Cortex of kidney (tissue), 1 donor: ENCODE results near the gene CDH4.

Experiments used
- DNase-seq: peaks from one replicate; lab custom pipeline; 2025; lab: John Stamatoyannopoulos, UW

Gene CDH4

DNA sequence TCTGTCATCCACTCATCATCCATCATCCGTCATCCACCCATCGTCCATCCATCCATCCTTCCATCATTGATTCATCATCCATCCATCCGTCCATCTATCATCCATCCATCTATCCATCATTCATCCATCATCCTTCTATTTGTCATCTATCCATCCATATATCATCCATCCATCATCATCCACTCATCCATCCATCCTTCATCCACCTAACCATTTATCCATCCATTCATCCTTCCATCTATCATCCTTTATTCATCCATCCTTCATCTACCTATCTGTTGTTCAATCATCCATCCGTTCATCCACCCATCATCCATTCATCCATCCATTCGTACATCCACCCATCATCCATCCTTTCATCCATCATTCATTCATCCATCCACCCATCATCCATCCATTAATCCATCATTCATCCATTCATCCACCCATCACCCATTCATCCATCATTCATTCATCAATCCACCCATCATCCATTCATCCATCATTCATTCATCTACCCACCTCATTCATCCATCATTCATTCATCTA is 266.4 kb downstream of the CDH4 start:
- DNase-seq, result no peak

DNA sequence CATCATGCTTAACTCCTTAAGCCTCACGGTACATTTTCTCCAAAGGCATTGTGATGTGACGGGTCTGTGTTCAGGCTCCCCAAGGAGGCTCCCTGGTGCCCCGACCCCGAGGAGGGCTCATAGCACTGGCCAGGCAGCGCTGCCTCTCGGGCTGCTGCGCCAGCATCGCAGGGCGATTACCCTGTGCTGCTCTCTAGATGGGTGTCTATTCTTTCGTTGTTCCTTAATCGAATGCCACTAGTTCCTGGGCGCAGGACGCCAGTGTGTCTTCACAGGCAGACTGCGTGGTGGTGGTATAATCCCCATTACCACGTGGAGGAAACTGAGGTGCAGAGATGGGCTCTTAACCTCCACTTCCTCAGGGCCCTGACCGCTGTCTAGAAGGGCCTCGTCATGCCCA is 267.4 kb downstream of the CDH4 start:
- DNase-seq, result no peak

DNA sequence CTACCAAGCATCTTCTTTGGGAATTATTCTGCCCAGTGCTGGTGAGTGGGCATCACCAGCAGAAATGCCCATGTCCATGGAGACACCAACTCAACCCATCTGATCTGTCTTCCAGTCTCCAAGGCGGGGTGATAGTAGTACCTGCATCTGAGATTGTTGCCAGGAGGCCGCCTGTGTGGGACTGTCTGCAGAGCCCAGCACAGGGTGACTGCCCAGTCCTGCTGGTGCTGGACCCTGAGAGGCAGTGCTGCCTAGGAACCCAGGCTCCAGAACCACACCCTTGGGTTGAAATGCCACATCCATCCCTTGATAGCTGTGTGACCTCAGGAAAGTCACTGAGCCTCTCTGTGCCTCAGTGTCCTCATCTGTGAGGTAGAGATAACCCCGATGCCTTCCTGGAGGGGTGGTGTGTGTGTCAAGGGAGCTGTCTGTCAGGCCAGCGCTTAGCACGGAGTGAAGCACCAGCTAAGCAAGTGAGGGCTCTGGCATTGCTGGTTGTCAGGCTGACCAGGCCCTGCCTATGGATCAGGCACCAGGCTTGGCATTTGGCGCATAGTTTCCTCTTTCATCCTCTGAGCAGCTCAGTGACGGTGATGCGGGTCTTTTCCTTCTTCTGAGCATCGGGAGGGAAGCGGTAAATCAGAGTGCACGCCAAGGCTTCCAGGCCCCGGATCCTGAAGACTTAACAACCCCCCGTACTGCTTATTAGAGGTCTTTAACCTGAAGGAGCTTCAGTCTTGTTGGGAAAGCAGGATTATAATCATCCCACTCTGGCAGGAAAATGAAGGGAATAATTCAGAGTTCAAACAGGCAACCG is 268.2 kb downstream of the CDH4 start:
- no peak for DNase-seq

DNA sequence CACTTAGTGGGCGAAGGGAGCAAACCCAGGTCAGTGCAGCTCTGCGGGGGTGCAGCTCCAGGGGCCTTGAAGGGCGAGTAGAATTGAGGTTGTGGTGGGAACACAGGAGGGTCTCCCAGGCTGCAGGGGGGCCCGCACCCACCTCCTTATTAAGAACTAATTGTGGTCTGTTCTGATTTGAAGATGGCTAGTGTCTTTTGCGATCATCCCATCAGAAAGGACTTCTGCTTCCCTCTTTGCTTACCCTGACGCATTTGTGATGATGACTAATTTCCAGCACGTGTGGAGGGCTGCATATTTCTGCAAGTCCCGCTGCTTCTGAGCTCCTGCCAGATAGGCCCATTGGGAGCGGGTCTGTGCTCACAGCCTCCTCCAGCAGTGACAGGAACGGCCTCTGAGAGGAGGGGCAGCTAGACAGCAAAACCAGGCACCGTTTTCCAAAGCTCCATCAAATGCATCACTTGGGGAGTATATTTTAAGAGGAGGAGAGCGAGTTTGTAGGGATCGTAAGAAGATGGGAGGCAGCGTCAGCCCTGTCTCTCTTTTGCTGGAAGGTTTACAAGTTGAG is 268.9 kb downstream of the CDH4 start:
- no peak for DNase-seq

DNA sequence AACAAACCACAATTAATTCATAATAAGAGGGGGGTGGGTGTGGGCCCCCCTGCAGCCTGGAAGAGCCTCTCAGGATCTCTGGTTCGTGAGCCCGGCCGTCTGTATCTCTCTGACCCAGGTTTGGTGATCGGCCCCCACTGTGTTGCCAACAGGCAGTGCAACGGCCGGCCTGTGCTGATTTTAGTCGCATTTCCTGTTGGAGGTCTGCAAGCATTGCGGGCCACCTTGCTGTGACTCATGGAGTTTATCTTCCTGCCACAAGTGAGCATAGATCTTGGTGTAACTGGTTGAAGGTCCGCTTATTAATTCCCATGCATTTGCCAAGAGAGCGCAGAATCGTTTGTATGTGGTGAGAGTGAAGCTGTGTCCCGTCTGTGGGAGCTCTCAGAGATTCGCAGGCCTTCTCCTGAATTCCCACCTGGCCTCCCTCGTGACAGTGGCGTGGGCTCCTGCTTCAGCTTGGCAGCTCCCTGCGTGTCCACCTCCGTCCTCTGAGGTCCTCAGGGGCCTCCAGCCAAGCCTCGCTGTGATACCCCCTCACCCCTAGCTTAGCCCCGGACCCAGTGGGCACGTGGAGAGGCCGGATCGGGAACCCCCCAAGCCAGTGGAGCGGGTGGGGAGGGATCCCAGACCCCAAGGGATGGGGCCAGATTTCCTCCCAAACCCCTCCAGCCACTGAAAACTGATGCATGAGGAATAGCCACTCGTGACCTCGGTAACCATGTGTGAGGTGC is 269.8 kb downstream of the CDH4 start:
- DNase-seq, result no peak

DNA sequence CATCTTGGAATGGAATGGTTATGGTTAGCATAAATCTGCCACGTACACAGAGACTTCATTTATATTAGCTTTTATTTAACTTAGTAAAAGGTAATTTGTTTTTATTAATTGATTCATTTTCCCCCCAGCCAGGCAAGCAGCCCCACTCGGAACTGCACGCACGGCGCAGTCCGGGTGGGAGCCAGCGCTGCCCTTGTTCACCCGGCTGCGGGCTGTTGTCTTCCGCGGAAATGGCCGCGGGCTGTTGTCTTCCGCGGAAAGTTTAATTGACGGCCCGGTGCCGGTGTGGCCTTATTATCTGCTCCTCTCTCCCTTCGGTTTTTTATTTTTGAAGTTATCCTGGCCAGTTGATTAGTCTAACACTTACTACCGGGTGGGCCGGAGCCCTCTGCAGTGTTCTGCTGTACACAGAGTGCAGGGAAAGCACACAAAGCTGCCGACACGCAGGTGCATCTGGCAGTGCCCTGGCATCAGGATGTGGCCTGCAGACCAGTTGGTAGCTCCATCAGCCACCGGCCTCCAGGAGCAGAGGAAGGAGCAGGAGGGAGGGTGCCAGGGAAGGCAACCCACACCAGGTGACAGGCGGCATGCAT is 270.5 kb downstream of the CDH4 start:
- DNase-seq, result no peak

DNA sequence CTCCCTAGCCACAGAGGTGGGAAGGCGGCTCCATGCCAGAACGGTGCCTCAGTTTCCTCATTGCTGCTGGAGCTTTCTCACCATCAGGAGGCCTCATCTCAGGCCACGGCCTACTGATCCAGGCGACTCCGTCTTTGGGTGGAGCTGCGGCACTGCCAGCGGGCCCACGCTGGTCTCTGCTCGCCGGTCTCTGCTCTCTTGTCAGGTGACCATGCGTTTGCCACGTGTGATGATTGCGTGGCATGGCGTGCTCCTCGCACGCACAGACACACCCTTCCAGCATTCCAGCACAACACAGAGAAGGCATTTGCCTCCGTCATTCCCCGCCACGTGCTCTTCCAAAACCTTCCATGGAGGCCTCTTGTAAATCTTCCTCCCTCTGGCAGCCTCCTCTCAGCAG is 271.1 kb downstream of the CDH4 start:
- no peak for DNase-seq

DNA sequence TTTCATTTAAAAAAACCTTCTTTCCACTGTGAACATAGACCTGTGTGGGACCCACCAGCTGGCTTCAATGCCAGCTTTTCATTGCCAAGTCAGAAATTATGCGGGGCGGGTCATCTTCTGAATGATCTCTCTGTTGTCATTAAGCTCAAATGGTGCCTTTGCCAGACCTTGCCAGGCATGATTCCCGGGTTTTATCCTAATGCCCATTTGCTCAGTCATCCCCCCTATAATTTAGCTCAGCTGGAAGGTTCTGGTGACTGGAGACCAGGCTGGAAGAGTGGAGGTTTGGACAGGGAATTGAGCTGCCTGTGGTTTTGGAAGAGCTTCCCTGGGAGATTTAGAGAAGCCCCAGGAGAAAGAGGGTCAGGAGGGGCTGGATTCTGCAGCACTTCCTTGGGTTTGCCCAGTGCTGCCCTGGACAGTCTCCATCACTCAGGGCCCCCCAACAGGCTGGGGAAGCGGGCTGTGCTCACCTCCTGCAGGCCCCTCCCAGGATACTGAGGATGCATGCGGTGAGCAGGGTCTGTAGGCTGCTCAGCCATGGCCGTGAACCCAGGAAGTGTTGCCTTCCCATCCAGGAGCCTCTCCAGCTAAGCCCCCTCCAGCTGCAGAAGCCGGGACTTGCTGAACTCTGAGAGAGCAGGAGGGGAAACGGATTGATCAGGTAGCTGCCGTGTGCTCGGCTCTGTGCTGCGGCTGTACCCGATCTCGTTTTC is 273.0 kb downstream of the CDH4 start:
- DNase-seq, result no peak

DNA sequence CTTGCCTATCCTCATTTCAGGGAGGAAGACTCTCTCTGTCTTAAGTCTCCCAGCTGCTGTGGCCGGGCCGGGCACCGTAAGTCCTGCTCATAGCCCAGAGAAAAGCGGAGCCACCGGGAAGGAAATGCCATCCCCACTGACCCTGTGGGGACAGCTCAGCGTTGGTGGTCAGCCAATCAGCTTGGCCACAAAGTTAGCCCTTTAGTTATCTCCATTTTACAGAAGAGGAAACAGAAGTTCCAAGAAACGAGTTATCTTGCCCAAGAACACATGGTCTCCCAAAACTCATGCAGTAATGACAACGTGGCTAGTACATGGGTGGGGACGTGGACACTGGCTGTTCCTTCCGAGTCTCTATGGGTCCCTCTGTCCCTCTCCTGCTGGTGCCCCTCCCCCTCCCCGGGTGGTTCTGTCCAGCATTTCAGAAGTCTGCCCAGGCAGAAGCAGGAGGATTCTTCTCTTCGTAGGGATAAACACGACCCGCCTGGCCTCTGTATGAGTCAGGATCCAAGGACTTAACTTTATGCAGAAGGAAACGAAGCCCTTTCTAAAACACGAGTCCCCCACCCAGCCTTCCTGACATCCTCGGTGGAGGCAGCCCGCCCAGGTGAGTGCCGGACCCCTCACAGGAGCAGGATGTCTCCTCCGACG is 273.8 kb downstream of the CDH4 start:
- DNase-seq, result no peak

DNA sequence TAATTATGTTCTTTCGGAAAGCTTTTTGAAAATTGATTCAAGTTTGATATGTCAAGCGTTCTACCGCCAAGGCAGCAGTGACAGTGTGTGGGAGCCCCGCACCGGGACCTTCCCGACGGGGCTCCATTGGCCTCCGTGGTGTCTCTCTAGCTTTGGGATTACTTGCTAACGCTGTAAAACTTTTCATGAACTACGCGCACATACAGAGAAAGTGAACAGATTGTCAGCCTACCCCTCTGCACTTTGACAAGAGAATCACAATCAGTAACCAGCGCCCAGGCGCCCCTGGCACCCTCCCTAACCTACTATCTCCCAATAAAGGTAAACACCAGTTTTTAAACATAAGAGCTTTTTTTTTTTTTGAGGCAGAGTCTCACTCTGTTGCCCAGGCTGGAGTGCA is 274.8 kb downstream of the CDH4 start:
- DNase-seq, result no peak

DNA sequence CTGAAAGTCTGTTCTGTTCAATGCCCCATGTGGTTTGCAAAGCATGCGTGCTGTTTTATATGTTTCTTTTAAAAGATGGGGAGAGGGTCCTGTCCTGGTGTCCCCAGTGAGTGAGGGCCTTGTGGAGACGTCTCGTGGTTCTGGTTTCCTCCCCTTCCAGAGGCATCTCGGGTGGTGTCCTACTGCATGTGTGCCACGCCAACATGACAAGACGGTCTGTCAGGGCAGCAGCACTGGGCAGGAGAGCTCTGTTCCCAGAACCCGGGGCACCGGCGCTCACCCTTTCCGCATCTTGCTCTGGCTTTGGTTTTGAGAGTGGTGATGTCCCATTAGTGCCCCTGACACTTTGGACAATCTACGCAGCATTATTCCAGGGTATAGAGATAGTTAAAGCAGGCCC is 275.6 kb downstream of the CDH4 start:
- no peak for DNase-seq

DNA sequence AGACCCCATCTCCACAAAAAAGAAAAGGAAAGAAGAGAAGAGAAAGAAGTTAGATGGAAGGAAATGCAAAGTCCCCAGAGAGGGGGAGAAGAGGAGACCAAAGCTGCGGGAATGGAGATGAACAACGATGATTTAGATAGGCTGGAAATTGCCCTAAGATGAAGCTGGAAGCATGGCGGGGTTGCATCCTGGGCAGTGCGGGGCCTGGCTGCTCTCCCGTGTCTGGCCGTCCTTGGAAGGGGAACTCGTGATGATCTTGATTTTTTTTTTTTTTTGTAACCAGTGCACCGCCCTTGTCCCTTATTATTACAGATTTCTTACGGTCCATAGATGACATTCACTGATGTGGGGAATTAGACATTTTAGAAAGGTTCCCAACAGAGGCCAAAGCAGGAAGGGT is 276.5 kb downstream of the CDH4 start:
- no peak for DNase-seq

DNA sequence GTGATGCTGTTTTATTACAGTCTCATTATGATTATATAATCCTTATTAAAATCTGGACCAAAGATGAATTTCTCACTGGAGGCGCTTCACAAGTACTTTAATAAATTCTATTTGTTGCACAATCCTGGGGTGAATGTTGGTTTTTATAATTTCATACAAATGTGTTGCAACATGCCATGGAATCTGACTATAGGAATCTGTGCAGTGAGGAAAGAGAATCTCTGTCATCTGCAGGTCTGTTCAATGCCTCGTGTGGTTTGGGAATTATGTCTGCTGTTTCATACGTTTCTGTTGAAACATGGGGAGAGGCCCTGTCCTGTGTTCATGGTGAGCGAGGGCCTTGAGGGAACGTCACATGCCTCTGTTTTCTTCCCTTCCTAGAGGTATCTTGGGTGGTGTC is 277.3 kb downstream of the CDH4 start:
- no peak for DNase-seq

DNA sequence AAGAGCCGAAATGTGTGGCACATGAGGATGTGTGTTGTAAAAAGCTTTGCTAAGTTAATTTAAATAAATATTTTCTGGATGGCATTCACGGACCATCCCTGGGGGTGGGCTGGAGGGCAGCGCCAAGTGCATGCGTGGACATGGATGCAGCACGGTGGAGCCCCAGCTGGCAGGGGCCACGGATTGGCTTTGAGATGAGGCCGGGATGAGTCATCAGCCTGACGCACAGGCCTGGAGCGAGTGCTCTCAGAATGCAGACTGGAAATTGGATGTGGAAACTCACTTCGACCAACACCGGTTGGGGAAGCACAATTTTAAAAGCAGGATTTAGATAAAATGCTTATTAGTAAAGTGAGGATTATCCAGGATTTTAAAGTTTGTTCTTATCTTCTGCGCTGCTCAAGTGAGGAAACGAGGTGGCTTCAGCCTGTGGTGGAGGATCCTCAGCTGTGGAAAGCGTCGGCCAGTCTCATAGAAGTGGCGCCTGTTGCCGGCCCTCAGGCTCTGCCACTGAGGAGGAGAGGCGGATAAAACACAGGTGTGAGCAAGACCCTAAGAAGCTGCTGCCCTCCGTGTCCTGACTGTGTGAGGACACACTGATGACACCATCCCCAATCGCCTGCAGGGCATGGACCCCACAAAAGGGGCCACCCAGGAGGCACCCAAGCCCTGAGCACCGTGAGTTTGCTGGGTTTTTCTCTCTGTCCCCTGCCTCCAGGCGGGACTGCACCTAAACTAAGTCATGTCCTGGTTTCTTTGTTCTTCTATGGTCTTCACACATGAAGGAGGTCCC is 279.7 kb downstream of the CDH4 start:
- DNase-seq, result no peak

DNA sequence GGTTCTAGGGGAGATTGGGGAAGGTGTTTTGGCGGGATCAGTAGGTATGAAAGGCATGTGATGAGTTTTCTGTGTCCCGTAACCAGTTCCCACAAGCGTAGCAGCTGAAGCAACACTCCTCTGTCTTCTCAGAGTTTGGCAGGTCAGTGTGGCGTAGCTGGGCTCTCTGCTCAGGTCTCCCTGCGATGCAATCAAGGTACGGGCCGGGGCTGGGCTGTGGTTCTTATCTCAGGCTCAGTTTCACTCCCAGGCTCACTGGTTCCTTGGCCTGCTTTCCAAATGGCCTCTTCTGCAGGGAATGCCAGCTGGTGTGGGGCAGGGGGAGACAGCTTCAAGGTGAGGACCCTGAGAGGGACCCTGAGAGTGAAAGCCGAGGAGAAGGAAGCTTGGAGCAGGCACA is 280.7 kb downstream of the CDH4 start:
- DNase-seq, result no peak

DNA sequence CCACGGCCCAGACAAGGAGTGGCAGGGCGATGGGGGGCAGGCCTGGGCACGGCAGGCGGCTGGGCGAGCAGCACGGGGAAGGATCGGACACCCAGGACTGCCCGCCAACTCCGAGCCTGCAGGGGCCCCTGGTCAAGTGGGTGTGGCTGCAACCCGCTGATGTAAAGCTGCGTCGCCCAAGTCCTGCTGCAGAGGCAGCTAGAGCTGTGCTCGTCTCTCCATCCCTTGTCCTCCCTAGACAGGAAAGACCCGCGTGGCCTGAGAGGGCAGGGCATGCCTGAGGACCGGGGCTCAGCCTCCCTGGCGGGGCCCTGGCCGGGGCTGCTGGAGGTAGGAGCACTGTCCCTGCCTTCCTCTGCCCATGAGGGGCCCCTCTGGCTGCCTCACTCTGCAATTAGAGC is 281.2 kb downstream of the CDH4 start:
- no peak for DNase-seq

DNA sequence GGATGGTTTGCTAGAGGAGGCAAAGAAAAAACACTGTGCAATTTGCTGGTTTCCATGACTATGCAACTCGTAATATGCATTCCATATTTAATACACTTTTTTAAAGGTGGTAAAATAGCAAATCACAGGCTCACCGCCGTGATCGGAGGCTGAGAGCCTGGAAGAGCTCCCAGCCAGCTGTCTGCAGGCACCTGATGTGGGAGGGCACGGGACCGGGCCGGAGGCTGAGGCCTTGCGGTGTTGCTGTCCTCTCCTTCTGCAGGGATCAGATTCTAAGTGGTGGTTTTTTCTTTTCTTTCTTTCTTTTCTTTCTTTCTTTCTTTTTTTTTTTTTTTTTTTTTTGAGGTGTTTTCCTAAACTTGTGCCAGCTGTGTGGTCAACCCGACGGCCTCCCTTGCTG is 282.3 kb downstream of the CDH4 start:
- no peak for DNase-seq

DNA sequence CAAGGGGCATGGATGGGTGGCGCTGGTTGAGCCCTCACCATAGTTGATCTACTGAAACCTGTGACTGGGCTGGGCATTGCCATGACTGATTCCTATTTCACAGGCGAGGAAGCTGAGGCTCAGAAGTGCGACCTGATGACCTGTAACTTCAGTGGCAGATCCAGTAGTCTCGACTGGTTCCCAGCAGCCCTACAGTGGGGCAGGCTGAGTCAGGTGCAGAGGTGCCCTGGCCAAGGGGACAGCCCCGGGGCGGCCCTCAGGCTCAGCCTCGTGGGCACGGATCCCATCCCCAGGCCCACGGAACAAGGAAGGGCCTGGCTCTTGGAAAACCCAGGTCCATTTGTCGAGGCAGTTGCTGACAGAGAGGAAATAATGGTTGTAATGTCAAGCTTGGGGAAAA is 283.0 kb downstream of the CDH4 start:
- DNase-seq, result no peak

DNA sequence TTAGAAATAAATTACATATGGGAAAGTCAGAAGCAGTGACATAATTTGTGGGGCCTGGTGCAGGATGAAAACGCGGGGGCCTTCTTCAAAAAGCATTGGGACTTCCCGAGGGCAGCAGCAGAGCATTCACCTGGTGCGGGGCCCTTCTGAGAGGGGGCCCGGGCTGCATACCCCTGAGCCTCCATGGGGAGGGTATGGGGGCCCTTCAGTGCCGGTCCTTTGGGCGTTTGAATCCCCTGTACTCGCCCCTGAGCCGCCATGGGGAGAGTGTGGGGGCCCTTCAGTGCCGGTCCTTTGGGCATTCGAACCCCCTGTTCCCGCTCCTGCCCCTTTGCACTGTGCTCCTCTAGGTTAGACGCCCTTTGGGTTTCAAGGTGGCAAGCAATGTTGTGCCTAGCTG is 283.5 kb downstream of the CDH4 start:
- DNase-seq, result no peak

DNA sequence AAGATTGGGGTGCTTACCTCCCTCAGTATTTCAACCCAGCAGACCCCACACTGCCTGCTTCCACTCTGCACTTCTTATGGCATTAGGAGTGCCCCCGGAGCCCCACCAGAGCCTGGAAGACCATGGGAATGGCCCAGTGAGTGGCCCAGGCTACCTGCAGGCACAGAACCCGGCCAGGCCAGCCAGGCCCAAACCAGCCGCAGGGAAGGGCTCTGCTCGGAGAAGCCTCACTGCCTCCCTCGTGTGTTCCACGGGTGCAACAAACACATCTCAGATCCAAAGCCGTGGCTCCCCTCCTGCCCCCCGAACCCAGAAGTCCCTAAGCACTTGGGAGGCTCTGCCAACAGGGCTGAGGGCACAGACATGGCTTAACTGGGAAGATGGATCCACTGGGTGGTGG is 283.9 kb downstream of the CDH4 start:
- no peak for DNase-seq

DNA sequence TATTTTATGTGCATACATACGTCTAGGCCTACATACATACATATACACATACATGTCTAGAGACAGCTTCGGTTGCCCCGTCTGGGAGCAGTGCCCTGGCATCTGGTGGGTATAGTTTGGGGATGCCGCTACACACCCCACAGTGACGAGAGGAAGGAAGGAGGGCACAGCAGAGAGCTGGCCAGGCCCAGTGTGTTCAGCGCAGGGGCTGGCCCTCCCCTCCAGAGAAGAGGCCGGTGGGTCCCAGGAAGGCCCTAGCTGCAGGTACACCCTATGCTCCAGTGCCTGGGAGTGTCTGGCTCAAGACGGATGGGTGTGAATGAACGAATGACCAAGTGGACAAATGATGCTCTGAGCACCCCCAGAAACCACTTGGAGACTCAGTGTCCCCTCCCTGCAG is 284.6 kb downstream of the CDH4 start:
- DNase-seq, result no peak
